Stimulated activated CD4-positive, alpha-beta T cell treated with anti-CD3 and anti-CD28 coated beads, Interleukin-15, amount 100 ng/mL, for 48 hours (primary cell): ENCODE data around the gene MEGF11.
"Not testable (repeated sequence)": the region's sequence is repeated elsewhere in the genome, so short reads cannot be mapped to it uniquely, and the experiment has no call there.

Experiments used
- DNase-seq, 2 donors: peaks; one replicate each; pipeline ENCODE4 v3.0.0-alpha.2; 2020; ENCODE audit warnings: low read depth in 2 of 2

MEGF11 gene

GRCh38 chr15:65976196-65976595, 277.4 kb downstream of the MEGF11 start:
- not testable (repeated sequence) for DNase-seq

GRCh38 chr15:65971741-65971995, 281.9 kb downstream of the MEGF11 start:
- no peak for DNase-seq

GRCh38 chr15:65970937-65971740, 282.4 kb downstream of the MEGF11 start:
- no peak for DNase-seq

- DNase-seq, result no peak
These were observed 283.4 kb downstream of the MEGF11 start for GRCh38 chr15:65969865-65970816.

GRCh38 chr15:65968511-65968910, 285.0 kb downstream of the MEGF11 start:
- no peak for DNase-seq

- no peak for DNase-seq
These were observed 288.6 kb downstream of the MEGF11 start for GRCh38 chr15:65964792-65965433.

DNA sequence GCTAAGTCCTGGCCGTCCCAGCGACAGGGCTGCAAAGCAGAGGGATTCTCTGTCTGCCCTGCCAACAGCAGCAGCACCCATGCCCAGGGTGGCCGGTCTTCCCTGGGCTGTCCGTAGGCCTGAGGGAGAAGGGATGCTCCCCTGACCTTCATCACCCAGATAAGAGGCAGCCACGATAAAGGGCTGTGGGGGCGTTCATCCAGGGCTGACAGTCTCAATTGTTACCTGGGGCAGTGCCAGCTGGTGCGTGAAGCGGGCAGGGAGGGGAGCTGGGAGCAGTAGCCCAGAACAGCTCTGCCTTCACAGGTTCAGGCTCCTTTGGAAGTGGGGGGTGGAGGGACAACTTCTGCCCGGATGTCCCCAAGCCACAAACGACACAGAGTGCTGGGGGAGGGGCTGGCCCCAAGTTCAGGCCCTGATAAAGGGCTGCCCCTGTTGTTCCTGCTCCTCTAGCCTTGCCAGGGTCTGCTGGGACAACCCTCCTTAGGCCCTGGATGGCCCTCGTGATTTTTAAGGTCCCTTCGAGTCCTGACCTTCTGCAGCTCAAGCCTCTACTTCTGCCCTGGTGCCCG, 289.6 kb downstream of the MEGF11 start:
- no peak for DNase-seq

- no peak for DNase-seq
These were observed 290.2 kb downstream of the MEGF11 start for GRCh38 chr15:65963358-65963757.

DNA sequence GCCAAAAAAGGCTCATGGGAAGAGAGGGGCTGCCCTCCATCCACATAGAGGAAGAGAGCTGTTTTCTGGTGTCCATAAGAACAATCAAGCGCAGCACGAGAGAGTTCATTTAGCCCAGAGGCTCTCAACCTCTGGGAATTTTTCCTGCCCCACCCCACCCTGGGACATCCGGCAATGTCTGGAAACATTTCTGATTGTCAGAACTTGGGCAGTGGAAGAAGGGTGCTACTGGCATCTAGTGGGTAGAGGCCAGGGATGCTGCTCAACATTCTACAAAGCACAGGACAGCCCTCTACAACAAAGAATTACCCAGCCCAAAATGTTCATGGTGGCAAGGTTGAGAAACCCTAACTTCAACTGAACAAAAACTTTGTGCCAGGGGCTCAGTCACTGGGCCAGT, 291.4 kb downstream of the MEGF11 start:
- no peak for DNase-seq

- no peak for DNase-seq
These were observed 293.0 kb downstream of the MEGF11 start for GRCh38 chr15:65960586-65960985.

- DNase-seq, result no peak
These were observed 294.7 kb downstream of the MEGF11 start for GRCh38 chr15:65958835-65959234.

DNA sequence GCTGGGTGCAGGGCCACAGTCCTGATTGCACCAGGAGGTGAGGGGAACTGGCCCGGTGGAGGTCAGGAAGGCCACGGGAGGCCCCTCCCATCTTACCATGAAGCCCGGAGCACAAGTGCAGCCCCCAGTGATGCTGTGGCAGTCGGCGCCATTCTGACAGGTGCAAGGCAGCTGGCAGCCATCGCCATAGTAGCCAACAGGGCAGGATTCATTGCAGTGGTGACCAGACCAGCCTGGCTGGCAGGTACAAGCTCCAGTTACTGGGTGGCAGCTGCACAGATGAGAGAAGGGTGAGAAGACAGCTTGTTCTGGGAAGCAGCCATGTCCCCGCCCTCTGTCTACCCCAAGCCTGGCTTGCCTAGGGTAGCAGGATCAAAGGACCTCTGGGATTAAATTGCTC, 296.1 kb downstream of the MEGF11 start:
- no peak for DNase-seq

- DNase-seq, result no peak
These were observed 296.7 kb downstream of the MEGF11 start for GRCh38 chr15:65956899-65957298.

GRCh38 chr15:65956307-65956706, 297.2 kb downstream of the MEGF11 start:
- DNase-seq, result no peak

DNA sequence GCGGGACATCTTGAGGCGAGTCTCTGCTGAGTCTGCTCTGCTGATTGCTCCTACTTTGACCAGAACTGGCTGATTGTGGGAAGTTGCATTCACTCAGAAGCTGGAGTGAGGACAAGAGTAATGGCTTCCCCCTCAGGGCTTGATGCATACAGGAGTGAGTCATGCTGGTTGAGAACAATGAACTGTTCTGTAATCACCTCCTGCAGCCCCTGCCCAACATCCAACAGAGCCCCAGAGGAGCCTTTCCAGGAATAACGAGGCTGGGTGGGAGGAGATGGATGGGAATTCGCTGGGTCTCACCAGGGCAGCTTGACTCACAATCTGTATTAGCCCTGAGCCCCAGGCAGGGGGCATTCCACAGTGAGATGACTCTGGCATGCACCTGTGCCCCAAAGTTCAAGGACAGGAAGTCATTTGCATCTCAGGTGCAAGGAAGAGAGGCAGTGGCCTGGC, 299.2 kb downstream of the MEGF11 start:
- DNase-seq, result no peak

DNA sequence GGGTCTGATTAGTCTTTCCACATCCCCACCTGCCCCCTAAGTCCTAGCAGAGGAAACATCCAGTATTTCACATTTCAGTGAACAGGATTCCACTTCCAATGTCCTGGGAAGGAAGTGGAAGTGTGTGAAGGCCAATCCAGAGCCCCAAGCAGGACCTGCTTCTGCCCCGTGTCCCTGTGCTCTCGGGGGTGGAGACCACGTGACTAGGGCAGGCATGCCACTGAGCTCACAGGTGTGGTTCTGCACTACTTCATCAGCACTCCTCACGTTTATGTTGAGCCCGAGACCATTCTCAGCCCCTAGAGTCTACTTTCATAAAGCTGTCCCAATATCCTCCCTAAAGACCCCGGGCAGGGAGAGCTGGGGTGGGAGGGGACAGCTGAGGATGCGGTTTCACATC, 299.9 kb downstream of the MEGF11 start:
- DNase-seq, result no peak

DNA sequence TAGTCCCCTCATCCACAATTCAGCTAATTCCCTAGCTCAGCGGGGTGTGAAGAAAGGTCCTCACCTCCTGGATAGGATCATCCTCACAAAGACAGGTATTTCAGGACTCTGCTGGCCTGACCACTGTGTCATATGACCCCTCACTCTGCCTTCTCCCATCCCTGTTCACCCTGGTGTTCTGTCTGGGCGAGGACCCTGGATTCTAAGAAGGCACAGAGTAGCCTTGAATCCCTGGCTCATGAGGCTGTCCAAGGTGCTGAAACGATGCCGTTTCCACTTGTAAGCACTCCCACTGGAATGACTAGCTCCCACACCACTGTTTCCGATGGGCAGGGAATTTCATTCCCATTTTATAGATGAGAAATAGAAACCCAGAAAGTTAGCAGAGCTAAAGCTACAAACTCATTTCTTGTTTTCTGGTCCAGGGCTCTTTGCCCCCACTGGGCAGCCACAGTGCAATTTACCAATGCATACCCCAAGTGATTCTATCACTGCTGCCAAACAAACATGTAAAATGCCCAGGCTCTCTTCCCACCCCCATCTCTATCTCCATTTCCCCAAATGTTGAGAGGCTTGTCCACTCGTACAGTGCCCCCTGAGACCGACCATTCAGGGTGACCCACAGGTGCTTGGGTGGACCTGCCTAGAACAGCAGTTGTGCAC, 301.0 kb downstream of the MEGF11 start:
- no peak for DNase-seq

DNA sequence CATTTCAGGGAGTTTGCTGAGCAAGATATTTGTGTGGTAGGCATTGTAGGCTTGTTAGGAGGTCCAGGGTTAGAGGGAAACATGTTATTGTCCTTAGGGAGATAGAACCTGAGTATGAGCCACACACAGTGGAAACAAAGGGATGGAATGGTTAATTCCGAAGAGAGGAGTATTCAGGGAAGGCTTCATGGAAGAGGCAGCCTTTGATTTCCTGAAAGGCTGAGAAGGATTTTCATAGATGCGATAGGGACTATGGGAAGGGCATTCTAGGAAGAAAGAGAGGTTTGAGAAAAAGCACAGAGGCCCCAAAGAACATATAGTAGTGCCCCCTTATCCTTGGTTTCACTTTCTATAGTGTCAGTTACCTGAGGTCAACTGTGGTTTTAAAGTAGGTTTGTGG, 302.5 kb downstream of the MEGF11 start:
- no peak for DNase-seq

- DNase-seq, result no peak
These were observed 304.1 kb downstream of the MEGF11 start for GRCh38 chr15:65949491-65949890.

DNA sequence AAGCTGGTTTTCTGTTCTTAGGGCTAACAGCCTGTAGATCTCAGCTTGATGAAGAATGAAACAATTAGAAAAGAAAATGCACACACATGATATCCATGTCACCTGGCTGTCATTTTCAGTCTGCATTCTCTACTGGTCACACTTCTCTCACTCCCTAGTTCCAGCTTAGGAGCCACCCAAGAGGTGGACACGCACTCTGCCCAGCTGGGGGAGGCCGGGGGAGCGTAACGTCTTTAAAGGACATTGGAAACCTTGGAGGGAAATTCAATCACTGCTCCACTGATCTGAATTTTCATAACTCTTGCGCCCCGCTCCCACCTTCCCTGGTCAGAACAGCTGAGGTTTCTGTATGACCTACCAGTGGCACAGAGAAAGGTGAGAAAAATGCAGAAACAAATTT, 304.5 kb downstream of the MEGF11 start:
- DNase-seq, result no peak

DNA sequence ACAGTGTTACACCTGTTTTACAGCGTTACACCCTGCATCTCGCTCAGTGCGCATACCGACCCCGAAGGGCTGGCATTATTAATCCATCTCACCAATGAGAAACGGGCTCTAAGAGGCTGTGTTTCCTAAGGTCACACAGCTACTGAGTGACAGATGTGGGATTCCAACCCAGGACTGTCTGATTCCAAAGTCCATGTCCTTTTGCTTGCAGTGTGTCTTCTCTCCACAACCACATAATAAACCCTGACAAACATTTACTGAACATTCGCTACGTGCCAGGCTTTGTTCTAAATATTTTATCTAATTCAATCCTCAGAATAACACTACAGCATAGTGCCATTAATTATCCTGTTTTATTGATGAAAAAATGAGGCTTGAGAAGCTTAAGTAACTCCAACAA, 305.2 kb downstream of the MEGF11 start:
- no peak for DNase-seq

DNA sequence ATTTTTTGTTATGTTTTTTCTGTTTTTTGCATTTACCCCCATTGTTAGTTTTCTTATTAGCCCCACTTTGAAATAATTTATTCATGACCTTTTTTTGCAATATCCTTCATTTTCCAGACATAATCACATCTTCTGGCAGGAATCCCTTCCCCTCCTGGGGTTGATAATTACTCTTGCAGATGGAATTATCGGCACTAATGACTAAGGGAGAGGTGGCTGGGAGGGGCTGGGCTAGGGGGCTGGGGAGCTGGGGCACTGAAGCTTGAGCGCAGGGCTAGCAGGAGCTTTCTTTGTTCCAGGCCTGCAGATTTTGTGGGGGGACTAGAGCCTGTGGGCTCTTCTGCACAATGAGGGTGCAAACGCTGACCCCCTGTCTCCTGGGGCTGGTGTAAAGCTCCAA, 306.5 kb downstream of the MEGF11 start:
- no peak for DNase-seq
